Measurements from ENCODE around the gene SLC24A3.

DNA sequence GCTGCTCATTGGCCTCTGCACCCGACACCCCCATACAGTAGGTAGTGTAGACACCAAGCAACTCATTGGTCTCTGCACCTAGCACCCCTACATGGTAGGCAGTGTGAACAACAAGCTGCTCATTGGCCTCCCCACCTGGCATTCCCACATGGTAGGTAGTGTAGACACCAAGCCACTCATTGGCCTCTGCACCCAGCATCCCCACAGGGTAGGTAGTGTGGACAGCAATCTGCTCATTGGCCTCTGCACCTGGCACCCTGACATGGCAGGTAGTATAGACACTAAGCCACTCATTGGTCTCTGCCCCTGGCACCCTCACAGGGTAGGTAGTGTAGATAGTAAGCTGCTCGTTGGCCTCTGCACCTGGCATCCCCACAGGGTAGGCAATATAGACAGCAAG, 226.0 kb downstream of the SLC24A3 start:
- no peak for TF ChIP-seq STAT5B (CRISPR knock-in tag; IDR thresholded peaks at IDR 0.05)
- TF ChIP-seq, protein P1, sequence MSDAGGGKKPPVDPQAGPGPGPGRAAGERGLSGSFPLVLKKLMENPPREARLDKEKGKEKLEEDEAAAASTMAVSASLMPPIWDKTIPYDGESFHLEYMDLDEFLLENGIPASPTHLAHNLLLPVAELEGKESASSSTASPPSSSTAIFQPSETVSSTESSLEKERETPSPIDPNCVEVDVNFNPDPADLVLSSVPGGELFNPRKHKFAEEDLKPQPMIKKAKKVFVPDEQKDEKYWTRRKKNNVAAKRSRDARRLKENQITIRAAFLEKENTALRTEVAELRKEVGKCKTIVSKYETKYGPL (CRISPR knock-in tag; IDR thresholded peaks at IDR 0.05), result no peak
